ENCODE data around the gene BANP.
"Not testable (repeated sequence)": the region's sequence is repeated elsewhere in the genome, so short reads cannot be mapped to it uniquely, and the experiment has no call there.

The BANP gene

DNA sequence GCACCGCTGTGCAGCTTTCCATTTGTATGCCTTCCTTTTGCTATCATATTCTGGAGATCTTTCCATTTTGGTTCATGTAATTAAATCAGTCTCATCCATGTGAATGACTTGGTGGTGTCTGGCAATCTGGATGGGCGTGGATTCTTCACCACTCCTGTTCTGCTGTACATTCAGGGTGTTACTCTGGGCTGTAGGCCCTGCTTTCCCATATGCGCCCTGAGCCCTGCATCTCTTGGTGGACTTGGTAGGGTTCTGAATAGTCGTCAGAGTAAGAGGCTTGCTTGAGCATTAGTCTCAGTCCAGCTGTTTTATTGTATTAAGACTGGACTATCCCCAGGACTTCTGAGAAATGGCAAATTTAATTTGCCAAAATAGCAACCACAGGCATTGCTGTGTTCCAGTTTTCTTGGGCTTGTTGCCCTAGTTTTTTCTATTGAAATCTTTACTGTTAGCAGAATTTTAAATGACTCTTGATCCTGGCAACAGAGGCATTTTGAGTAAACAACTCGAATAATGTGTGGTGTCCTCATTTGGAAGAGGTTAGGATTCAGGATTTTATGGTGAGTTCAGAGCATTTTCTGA is 14.9 kb downstream of the BANP start:
- DNase-seq (ENCODE audit: low read depth, low spot score) = no peak

DNA sequence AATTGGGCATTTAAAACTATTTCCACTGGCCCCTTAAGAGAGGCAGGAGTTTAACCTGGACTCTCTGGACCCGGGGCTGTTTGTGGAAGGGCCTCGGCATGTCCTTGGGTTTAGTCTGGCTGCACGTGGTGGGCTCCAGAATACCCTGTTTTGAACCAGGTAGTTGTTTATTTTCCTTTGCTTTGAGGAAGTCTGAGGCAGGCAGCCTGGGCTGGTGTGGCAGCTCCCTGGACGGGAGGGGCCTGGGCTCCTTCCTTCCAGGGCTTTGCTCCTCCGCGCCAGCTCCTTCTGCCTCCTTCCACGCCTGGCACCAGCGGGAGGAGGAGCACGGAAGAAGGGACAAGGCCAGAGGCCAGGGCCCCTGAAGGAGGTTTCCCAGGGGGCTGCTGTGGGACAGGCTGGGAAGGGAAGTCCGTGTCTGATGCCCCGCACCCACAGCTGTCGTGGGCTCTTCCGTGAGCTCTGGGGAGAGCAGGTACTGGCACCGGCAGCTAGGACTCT is 15.5 kb downstream of the BANP start:
- no peak for DNase-seq (ENCODE audit: low read depth, low spot score)

- DNase-seq (ENCODE audit: low read depth, low spot score) = no peak
Observed at GRCh38 chr16:87968541-87968940, 17.3 kb downstream of the BANP start.

- no peak for DNase-seq (ENCODE audit: low read depth, low spot score)
Observed at GRCh38 chr16:87970186-87970585, 19.0 kb downstream of the BANP start.

- DNase-seq (ENCODE audit: low read depth, low spot score) = no peak
Observed at GRCh38 chr16:87971933-87972332, 20.7 kb downstream of the BANP start.

DNA sequence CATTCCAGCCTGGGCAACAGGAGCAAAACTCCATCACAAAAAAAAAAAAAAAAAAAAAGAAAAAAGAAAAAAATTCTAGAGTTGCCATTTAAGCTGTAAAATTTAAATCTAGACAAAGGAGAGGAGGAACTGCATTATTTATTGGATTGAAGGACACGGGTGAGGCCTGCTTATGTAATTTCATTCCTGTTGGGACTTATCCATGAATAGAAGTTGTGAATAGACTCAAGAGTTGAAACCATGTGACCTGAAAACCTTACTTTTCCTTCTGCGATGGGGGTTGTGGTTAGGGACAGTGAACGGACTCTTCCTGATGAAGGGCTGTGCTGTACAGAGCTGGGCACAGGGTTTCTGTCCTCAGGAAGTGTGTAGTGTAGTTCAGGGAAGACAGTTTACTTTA is 22.5 kb downstream of the BANP start:
- no peak for DNase-seq (ENCODE audit: low read depth, low spot score)

- no peak for DNase-seq (ENCODE audit: low read depth, low spot score)
Observed at GRCh38 chr16:87974178-87974577, 22.9 kb downstream of the BANP start.

DNA sequence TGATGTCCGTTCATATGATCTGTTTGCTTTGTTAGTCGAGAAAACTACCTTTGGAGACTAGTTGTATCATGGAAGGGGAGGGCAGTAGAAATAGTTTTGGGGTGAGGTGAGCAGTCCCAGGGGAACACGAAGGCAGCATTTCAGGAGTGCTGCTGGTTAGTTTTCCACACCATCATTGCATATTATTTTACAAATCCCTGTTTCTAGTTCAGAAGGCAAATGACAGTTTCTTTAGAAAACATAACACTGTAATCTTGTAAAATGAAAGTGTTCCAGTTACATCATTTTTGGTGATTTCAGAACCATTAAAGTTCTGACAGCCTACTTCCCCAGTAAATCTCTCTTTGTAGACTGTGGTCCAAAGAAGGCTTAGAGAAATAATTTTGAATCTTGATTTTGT is 25.4 kb downstream of the BANP start:
- DNase-seq (ENCODE audit: low read depth, low spot score) = no peak

DNA sequence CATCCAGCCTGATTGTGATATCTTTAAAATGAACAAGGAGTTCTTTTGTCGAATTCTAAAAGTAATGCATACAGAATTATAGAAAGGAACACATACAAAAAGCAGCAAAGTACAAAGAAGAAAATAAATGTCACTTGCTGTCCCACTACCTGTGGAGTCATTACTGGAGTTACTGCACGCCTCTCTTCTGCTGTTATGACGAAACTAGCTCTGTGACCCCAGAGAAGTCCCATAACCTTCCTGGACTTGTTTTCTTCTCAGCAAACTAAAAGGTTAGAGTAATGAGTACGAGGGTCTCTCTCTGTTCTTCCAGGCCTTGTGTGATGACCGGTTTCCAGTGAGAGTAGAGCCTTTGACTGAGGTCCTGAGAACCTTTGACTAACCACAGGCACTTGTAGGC is 26.9 kb downstream of the BANP start:
- DNase-seq (ENCODE audit: low read depth, low spot score) = no peak

GRCh38 chr16:87979352-87979751 is 28.1 kb downstream of the BANP start:
- DNase-seq (ENCODE audit: low read depth, low spot score) = no peak

DNA sequence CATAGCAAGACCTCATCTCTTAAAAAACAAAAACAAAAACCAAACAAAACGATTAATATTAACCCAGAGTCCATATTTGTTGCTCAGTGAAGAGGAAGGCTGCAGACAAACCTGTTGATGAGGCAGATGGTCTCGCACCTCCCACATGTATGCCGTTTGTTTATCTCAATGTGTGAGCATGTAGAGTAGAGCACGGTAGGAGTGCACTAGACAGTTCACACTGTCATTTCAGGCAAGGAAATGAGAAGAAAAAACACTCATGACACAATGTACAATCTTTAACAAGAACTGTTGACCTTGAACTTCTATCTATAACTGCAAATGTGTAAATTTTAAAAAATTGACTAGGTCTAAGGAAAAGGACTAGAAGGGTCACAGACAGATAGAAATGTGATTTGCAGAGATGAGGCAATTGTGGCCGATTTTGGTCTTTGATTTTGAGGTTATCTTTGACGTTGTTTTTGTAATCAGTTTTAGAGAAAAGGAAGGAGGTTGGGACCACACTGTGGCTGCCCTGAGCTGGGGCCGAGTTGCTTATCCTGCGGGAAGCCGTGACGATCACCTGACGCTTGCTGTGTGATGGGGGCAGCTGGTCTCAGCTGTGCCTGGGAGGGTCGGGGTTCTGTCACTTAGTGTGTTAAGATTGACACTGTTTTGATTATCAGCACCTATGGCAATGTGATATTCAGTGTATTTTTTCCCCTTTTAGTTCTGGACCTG is 28.8 kb downstream of the BANP start:
- not testable (repeated sequence) for DNase-seq (ENCODE audit: low read depth, low spot score)

DNA sequence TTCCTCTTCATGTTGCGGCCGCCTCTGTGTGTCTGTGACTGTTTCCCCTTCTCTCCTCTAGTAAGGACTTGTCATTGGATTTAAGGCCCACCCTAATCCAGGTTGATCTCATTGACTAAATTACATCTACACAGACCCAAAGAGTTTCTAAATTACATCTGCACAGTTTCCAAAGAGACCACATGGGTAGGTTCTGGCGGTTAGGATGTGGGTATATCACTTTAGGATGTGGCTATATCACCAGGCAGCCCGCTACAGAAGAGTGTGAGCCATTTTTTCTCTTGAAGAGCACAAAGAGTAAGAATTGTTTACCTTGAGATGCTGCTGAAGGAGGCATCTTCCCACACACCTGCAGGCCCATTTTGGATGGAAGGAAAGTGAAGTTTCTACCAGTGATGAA is 30.1 kb downstream of the BANP start:
- not testable (repeated sequence) for DNase-seq (ENCODE audit: low read depth, low spot score)

DNA sequence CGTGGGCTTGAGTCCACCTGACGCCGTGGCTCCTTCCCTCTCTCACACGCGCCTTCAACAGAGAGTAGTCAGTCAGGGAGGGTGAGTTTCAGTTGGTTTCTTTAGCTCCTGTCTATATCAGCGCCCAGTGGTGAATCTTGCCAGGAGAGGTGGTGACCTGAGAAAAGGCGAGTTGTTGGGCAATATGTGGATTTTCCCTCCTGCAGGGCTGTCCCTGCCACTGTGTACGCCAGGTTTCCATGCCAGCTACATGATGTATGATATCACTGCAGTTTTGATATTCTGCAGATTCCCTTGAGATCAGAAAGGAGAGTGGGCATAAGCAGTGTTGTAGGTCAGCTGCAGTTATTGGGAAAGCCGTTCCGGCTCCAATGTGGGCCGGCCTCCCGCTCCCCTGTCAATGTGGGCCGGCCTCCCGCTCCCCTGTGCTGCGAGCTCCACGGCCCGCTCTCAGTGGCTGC is 31.4 kb downstream of the BANP start:
- no peak for DNase-seq (ENCODE audit: low read depth, low spot score)

DNA sequence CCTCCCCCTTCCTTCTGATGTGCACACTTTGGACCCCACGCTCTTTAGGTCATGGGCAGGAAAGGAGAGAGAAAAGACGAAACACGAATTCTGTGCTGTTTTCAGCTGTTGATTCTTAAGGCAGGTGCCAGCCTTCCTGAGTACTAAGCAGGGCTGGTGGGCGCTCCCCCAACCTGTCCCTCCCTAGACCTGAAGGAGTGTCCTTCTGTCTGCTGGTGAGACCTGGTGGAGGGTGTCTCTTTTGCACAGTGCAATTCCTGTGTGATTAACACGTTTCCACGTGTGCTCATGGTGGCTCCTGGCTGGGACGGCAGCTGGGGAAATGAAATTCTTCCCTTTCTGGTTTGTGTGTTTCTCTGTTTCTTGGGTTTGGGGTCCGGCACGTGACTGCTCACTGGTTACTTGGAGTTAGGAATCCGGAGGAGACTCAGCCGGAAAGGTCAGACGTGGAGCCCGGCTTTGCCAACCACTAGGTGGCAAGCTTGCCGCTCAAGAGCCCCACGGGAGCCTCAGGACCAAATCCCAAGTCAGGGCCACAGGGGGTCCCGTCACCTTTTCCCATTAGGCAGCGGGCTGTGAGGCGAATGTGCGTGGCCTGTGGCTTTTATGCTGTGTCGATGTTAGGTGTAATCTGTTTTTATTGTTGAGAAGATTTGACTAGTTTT is 32.0 kb downstream of the BANP start:
- not testable (repeated sequence) for DNase-seq (ENCODE audit: low read depth, low spot score)

DNA sequence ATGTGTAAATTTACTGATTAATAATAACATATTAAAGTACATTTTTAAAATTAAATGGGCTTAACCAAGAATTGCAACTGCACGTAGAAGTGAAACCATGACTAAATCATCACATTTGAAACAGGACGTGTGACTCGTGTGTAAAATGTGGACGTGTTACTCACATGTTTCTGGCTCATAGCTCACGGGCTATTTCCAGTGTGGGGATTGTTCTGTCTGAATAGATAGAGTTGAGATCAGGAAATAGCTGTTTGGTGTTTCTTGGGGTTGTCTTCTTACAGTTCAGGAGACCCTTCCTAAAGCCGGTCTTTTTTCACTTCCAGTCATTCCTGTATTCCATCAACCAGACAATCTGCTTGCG is 32.5 kb downstream of the BANP start:
- not testable (repeated sequence) for DNase-seq (ENCODE audit: low read depth, low spot score)

DNA sequence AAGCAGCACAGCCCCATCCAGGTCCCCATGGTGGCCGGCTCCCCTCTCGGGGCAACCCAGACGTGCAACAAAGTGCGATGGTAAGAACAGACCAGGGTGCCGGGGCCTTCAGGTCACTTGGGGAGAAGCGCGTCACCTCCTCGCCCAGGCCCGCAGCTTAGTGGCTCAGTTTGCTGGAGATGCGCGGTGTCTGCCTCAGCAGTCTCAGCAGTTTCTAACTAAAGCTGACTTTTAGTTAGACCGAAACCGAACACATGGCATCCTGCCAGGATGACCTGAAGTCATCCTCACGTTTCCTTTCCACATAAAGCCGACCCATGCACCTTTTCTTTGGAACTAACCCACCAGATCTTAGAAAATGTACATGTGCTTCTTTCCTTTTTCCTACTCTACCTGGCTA is 32.9 kb downstream of the BANP start:
- not testable (repeated sequence) for DNase-seq (ENCODE audit: low read depth, low spot score)

DNA sequence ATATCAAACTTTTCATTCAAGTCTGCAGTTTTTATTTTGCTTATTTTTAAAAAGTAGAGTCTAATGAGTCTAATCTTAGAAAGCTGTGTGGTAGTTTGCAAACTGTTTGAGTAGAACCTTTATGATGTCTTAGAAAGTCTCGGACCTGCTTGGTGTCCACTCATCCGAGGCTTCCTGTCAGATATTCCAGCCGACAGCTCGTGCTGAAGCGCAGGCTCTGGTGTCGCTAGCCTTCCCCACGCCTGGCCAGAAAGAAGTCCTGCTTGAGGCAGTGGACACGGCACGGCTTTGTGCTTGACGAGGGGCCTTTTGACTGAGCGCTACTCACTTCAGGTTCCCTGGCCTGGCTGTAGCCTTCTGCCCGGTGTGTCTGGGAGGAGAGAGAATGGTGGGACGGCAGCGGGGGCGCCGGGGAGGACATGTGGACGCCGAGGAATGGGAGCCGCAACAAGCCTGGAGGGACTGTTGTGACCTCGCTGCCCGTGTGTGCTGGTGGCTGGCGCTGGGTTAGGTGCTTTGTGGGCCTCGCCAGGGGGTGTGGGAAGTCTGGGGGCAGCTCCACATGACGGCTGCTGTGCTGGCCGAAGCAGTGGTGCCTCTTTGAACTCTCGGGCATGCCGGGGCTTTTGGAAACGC is 33.5 kb downstream of the BANP start:
- DNase-seq (ENCODE audit: low read depth, low spot score) = no peak

DNA sequence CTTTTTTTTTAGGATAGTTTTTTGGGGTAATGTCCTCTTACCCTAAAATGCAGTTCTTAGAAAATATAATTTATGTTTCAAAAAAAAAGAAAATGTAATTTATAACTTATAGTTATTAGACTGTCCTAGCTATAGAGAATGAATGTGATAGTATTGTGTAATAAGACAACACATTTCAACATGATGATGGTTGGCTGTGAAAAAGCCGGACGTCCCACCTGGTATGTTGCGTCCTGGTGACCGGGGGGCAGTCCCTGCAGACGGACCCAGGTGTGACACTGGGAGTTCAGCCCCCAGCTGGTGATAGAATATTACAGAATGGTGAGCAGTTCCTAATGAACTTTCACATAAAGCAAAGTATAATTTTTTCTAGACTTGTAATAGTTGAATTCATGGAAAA is 34.3 kb downstream of the BANP start:
- not testable (repeated sequence) for DNase-seq (ENCODE audit: low read depth, low spot score)

GRCh38 chr16:87986361-87986849 is 35.2 kb downstream of the BANP start:
- not testable (repeated sequence) for DNase-seq (ENCODE audit: low read depth, low spot score)

GRCh38 chr16:87988596-87988995 is 37.4 kb downstream of the BANP start:
- not testable (repeated sequence) for DNase-seq (ENCODE audit: low read depth, low spot score)

DNA sequence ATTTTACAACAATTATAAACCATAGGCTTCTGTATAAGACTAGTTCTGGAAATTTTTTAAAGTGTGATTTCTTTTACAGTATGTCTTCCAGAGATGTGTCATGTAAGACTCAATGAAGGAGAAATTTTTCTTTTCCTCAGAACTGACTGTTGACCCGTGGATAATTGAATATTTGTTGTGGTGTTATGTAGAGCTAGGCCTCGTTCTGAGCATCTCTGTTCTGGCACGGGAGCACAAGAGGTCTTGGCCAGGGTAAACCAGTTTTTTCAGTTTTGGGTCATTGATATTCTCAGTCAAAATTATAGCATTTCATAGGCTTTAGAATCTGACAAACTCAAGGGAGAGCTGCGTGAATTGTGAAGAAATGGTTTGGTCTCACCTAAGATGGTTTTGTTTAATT is 39.0 kb downstream of the BANP start:
- not testable (repeated sequence) for DNase-seq (ENCODE audit: low read depth, low spot score)

- DNase-seq (ENCODE audit: low read depth, low spot score) = not testable (repeated sequence)
Observed at GRCh38 chr16:87992142-87992541, 40.9 kb downstream of the BANP start.
